ENCODE measurements around the gene CBLN3. TPM values are rescaled to one million over a fixed set of nuclear protein-coding genes. Genes with fewer than 3 reads are reported as not detected.

Gene CBLN3
- total and polyA plus RNA-seq, 7 experiments from 2014 or later: 0.24 to 13.9 (median 2.9) TPM; not detected in 1

GRCh38 chr14:24440606-24441399 lies 11.3 kb upstream of the CBLN3 start:
- peak overlapping the region; percentile 98 for H3K27ac ChIP-seq (ENCODE audit: low read depth, low read length)
- H3K9me3 Mint-ChIP-seq: peaks cover 0 to 6% (median 0%) of the 10 kb centered on the region in 11 donors
- H3K36me3 Mint-ChIP-seq: peaks cover 0 to 42% (median 13%) of the 10 kb centered on the region in 5 donors
- no peak overlapping the region for H3K4me3 ChIP-seq (ENCODE audit: low read length)
- no peaks in the 10 kb centered on the region for H3K27me3 ChIP-seq (ENCODE audit: control insufficient read depth in 2 of 2, insufficient read depth in 2 of 2, low read length in 2 of 2)
- peaks cover 30 to 44% of the 10 kb centered on the region in 2 donors for H3K4me1 ChIP-seq (ENCODE audit: control insufficient read depth in 2 of 2, insufficient read depth in 2 of 2, low read length in 2 of 2)
- ATAC-seq (no peak), DNase-seq (no peak)
- peaks cover 37 to 70% (median 61%) of the 10 kb centered on the region in 7 donors for H3K4me1 Mint-ChIP-seq
- H3K9me3 ChIP-seq (ENCODE audit: control insufficient read depth in 2 of 3, low read length in 3 of 3): no peaks in the 10 kb centered on the region
- peak overlapping the region in 8 of 9 donors; percentile 34 to 98 (median 96) for H3K27ac Mint-ChIP-seq
- POLR2A ChIA-PET: interaction anchor here (1.2 to 5.3 kb wide), 8 partner anchors 7 to 198 kb away, joined by 3 to 105 read pairs (median 8); partner anchors contain the start of genes CBLN3, CIDEB, KHNYN and TINF2
- CTCF ChIA-PET: interaction anchor here (0.7 to 3.1 kb wide), 5 partner anchors 9 to 198 kb away, joined by 3 to 13 read pairs (median 5); partner anchors contain the start of gene TINF2
- intact Hi-C loops (cut with micrococcal nuclease): loop anchor here (5.0 kb wide), 4 partner anchors 231 to 1404 kb away; partner anchors contain the start of gene PPP1R3E (in 1 of the 2)
- peaks cover 9 to 56% (median 12%) of the 10 kb centered on the region in 3 experiments for H3K36me3 ChIP-seq (ENCODE audit: control insufficient read depth in 2 of 3, insufficient read depth in 3 of 3, low read length in 3 of 3)
- peak overlapping the region; percentile 91 to 98 (median 95) for H3K4me3 Mint-ChIP-seq
- H3K27me3 Mint-ChIP-seq: peaks cover 0 to 3% (median 0%) of the 10 kb centered on the region in 5 donors

DNA sequence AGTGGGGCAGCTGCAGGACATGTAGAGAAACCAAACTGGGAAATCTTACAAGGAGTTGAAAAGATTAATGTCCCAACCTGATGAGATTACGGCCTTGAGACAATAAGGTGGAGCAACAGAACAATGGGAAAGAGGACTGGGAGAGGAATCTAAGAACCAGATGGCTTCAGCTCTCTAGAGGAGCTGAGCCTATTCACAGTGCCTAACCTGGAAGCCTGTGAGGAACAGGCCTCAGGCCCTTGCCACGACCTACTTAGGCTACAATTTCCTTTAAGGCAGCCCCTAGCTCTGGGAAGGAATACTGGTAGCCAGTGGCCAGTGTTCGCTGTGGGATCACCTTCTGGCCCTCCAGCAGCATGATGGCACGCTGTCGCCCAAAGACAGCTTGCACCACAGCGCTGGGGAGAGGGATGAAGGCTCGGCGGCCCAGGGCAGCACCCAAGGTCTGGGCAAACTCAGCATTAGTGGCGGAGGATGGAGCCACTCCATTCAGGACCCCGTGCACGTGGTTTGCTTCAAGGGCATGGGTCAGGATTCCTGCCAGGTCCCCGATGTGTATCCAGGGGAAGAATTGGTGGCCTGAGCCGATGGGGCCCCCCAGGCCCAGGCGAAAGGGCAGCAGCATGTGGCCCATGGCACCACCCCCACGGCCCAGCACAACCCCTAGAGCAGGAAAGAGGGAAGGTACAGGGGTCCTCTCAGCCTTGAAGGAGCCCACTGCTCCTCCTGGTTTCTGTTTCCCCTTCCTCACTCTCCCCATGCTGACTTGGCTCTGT lies 10.6 kb upstream of the CBLN3 start:
- ChIA-PET CTCF (interaction anchor here (1.6 to 3.1 kb wide), 2 partner anchors 107 to 197 kb away, joined by 5 to 13 read pairs; partner anchors contain the start of gene TINF2), POLR2A (interaction anchor here (2.0 to 5.3 kb wide), 4 partner anchors 10 to 131 kb away, joined by 9 to 105 read pairs (median 18); partner anchors contain the start of genes CBLN3, CIDEB and KHNYN)
- ATAC-seq (no peak), DNase-seq (no peak)
- H3K27ac Mint-ChIP-seq: peak overlapping the region in 6 of 9 donors; percentile 29 to 98 (median 62)
- H3K27me3 Mint-ChIP-seq: peaks cover 0 to 3% (median 0%) of the 10 kb centered on the region in 5 donors
- peaks cover 9 to 62% (median 12%) of the 10 kb centered on the region in 3 experiments for H3K36me3 ChIP-seq (ENCODE audit: control insufficient read depth in 2 of 3, insufficient read depth in 3 of 3, low read length in 3 of 3)
- no peak overlapping the region for H3K27ac ChIP-seq (ENCODE audit: low read depth, low read length)
- H3K27me3 ChIP-seq (ENCODE audit: control insufficient read depth in 2 of 2, insufficient read depth in 2 of 2, low read length in 2 of 2): no peaks in the 10 kb centered on the region
- H3K9me3 ChIP-seq (ENCODE audit: control insufficient read depth in 2 of 3, low read length in 3 of 3): no peaks in the 10 kb centered on the region
- H3K4me1 ChIP-seq (ENCODE audit: control insufficient read depth in 2 of 2, insufficient read depth in 2 of 2, low read length in 2 of 2): peaks cover 30 to 44% of the 10 kb centered on the region in 2 donors
- peak overlapping the region in 6 of 10 donors; percentile 7 to 61 (median 26) for H3K4me3 Mint-ChIP-seq
- H3K4me1 Mint-ChIP-seq: peaks cover 37 to 74% (median 68%) of the 10 kb centered on the region in 7 donors
- intact Hi-C loops (cut with micrococcal nuclease): loop anchor here (5.0 to 10.0 kb wide), 5 partner anchors 232 to 1403 kb away; partner anchors contain the start of genes PPP1R3E (in 1 of the 2), THTPA (in 1 of the 2) and ZFHX2 (in 1 of the 2)
- peaks cover 0 to 47% (median 13%) of the 10 kb centered on the region in 5 donors for H3K36me3 Mint-ChIP-seq
- no peak overlapping the region for H3K4me3 ChIP-seq (ENCODE audit: low read length)
- H3K9me3 Mint-ChIP-seq: peaks cover 0 to 6% (median 0%) of the 10 kb centered on the region in 11 donors

GRCh38 chr14:24439257-24439656 lies 9.8 kb upstream of the CBLN3 start:
- intact Hi-C loops (cut with micrococcal nuclease): loop anchor here in 1 of 2 donors (10.0 kb wide), 1 partner anchor 884 kb away; the partner anchor contains the start of genes THTPA and ZFHX2
- no peak for ATAC-seq

GRCh38 chr14:24438223-24439097 lies 9.0 kb upstream of the CBLN3 start:
- Histone ChIP-seq H3K9me3 (ENCODE audit: control insufficient read depth in 2 of 3, low read length in 3 of 3) (no peaks in the 10 kb centered on the region), H3K4me1 (ENCODE audit: control insufficient read depth in 2 of 2, insufficient read depth in 2 of 2, low read length in 2 of 2) (peaks cover 29 to 42% of the 10 kb centered on the region in 2 donors), H3K4me3 (ENCODE audit: low read length) (no peak overlapping the region), H3K27ac (ENCODE audit: low read depth, low read length) (peak overlapping the region; percentile 43), H3K27me3 (ENCODE audit: control insufficient read depth in 2 of 2, insufficient read depth in 2 of 2, low read length in 2 of 2) (no peaks in the 10 kb centered on the region), H3K36me3 (ENCODE audit: control insufficient read depth in 2 of 3, insufficient read depth in 3 of 3, low read length in 3 of 3) (peaks cover 9 to 77% (median 12%) of the 10 kb centered on the region in 3 experiments)
- intact Hi-C loops (cut with micrococcal nuclease): loop anchor here in 1 of 2 donors (10.0 kb wide), 1 partner anchor 884 kb away; the partner anchor contains the start of genes THTPA and ZFHX2
- peaks cover 0 to 3% (median 0%) of the 10 kb centered on the region in 5 donors for H3K27me3 Mint-ChIP-seq
- POLR2A ChIA-PET: interaction anchor here (0.7 to 15.7 kb wide), 3 partner anchors 9 to 106 kb away, joined by 3 to 293 read pairs (median 25); partner anchors contain the start of genes ADCY4, KHNYN and RIPK3
- peaks cover 0 to 4% (median 0%) of the 10 kb centered on the region in 11 donors for H3K9me3 Mint-ChIP-seq
- DNase-seq: no peak
- H3K36me3 Mint-ChIP-seq: peaks cover 0 to 55% (median 13%) of the 10 kb centered on the region in 5 donors
- H3K4me3 Mint-ChIP-seq: peak overlapping the region in 4 of 10 donors; percentile 6 to 69 (median 30)
- ATAC-seq: no peak
- H3K4me1 Mint-ChIP-seq: peaks cover 34 to 75% (median 70%) of the 10 kb centered on the region in 7 donors
- CTCF ChIA-PET: interaction anchor here (1.4 to 10.1 kb wide), 3 partner anchors 104 to 196 kb away, joined by 4 to 317 read pairs (median 10); partner anchors contain the start of genes ADCY4, RIPK3 and TINF2
- peak overlapping the region in 8 of 9 donors; percentile 35 to 86 (median 52) for H3K27ac Mint-ChIP-seq

More at GRCh38 chr14:24439257-24439656, 9.8 kb upstream of the CBLN3 start:
- Mint-ChIP-seq H3K4me1 (peaks cover 37 to 77% (median 72%) of the 10 kb centered on the region in 7 donors), H3K27ac (peak overlapping the region in 8 of 9 donors; percentile 29 to 81 (median 59)), H3K4me3 (peak overlapping the region in 2 of 10 donors; percentile 12 to 33), H3K9me3 (peaks cover 0 to 6% (median 0%) of the 10 kb centered on the region in 11 donors), H3K27me3 (peaks cover 0 to 3% (median 0%) of the 10 kb centered on the region in 5 donors), H3K36me3 (peaks cover 0 to 52% (median 13%) of the 10 kb centered on the region in 5 donors)
- CTCF ChIA-PET: interaction anchor here (3.1 to 10.1 kb wide), 2 partner anchors 105 to 106 kb away, joined by 13 to 317 read pairs; partner anchors contain the start of genes ADCY4 and RIPK3
- Histone ChIP-seq H3K27me3 (ENCODE audit: control insufficient read depth in 2 of 2, insufficient read depth in 2 of 2, low read length in 2 of 2) (no peaks in the 10 kb centered on the region), H3K9me3 (ENCODE audit: control insufficient read depth in 2 of 3, low read length in 3 of 3) (no peaks in the 10 kb centered on the region), H3K4me1 (ENCODE audit: control insufficient read depth in 2 of 2, insufficient read depth in 2 of 2, low read length in 2 of 2) (peaks cover 30 to 44% of the 10 kb centered on the region in 2 donors), H3K36me3 (ENCODE audit: control insufficient read depth in 2 of 3, insufficient read depth in 3 of 3, low read length in 3 of 3) (peaks cover 9 to 70% (median 12%) of the 10 kb centered on the region in 3 experiments), H3K27ac (ENCODE audit: low read depth, low read length) (no peak overlapping the region), H3K4me3 (ENCODE audit: low read length) (no peak overlapping the region)
- DNase-seq: no peak
- POLR2A ChIA-PET: interaction anchor here (4.7 to 5.3 kb wide), 2 partner anchors 9 to 106 kb away, joined by 25 to 105 read pairs; partner anchors contain the start of genes CBLN3 and KHNYN

DNA sequence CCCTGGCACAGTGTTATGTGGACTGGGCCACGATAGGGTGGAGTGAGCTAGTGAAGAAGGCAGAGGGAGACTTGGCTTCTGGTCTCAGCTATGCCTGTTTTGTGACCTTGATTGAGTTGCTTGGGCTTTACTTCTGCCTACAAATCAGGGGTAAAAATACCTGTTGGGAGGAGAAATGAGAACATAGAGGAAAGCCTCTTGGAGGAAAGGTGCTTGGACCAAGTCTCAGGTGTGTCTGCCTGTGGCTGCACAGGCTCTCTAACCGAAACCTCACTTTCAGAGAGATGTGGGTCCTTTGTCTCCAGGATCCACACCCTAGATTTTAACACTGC lies 8.2 kb upstream of the CBLN3 start:
- Mint-ChIP-seq H3K36me3 (peaks cover 4 to 60% (median 17%) of the 10 kb centered on the region in 5 donors), H3K4me1 (peaks cover 30 to 75% (median 67%) of the 10 kb centered on the region in 7 donors), H3K27ac (peak overlapping the region in 8 of 9 donors; percentile 52 to 86 (median 74)), H3K4me3 (peak overlapping the region in 8 of 10 donors; percentile 22 to 69 (median 56)), H3K9me3 (peaks cover 0 to 2% (median 0%) of the 10 kb centered on the region in 11 donors), H3K27me3 (peaks cover 0 to 3% (median 0%) of the 10 kb centered on the region in 5 donors)
- no peak for DNase-seq
- CTCF ChIA-PET: interaction anchor here (1.4 to 10.1 kb wide), 3 partner anchors 103 to 195 kb away, joined by 4 to 317 read pairs (median 10); partner anchors contain the start of genes ADCY4, RIPK3 and TINF2
- Histone ChIP-seq H3K36me3 (ENCODE audit: control insufficient read depth in 2 of 3, insufficient read depth in 3 of 3, low read length in 3 of 3) (peaks cover 9 to 84% (median 17%) of the 10 kb centered on the region in 3 experiments), H3K4me1 (ENCODE audit: control insufficient read depth in 2 of 2, insufficient read depth in 2 of 2, low read length in 2 of 2) (peaks cover 24 to 38% of the 10 kb centered on the region in 2 donors), H3K9me3 (ENCODE audit: control insufficient read depth in 2 of 3, low read length in 3 of 3) (no peaks in the 10 kb centered on the region), H3K4me3 (ENCODE audit: low read length) (no peak overlapping the region), H3K27me3 (ENCODE audit: control insufficient read depth in 2 of 2, insufficient read depth in 2 of 2, low read length in 2 of 2) (no peaks in the 10 kb centered on the region), H3K27ac (ENCODE audit: low read depth, low read length) (peak overlapping the region; percentile 53)
- intact Hi-C loops (cut with micrococcal nuclease): loop anchor here in 1 of 2 donors (10.0 kb wide), 1 partner anchor 883 kb away; the partner anchor contains the start of genes THTPA and ZFHX2
- ATAC-seq: no peak
- POLR2A ChIA-PET: interaction anchor here (0.7 to 15.7 kb wide), 9 partner anchors 8 to 195 kb away, joined by 3 to 293 read pairs (median 4); partner anchors contain the start of genes ADCY4, KHNYN, RABGGTA and RIPK3

Measured in naive thymus-derived CD4-positive, alpha-beta T cell (primary cell).